Measurements from ENCODE around the gene CNKSR1. TPM values are rescaled to one million over a fixed set of nuclear protein-coding genes. Genes with fewer than 3 reads are reported as not detected.

Gene CNKSR1
- 10 to 100 TPM in 3 of 4 donors, 1 to 10 TPM in 1; 9.4 to 24.4 (median 15.5) TPM for polyA plus RNA-seq (ENCODE audit: insufficient read length in 4 of 4)

GRCh38 chr1:26177182-26177684 lies at the start of gene CNKSR1:
TSS of gene CNKSR1 (plus strand) at chr1:26177491. CDS start at chr1:26177548, 57 bp downstream.
- no peak for DNase-seq (ENCODE audit: low read depth in 4 of 4, low spot score in 2 of 4)

DNA sequence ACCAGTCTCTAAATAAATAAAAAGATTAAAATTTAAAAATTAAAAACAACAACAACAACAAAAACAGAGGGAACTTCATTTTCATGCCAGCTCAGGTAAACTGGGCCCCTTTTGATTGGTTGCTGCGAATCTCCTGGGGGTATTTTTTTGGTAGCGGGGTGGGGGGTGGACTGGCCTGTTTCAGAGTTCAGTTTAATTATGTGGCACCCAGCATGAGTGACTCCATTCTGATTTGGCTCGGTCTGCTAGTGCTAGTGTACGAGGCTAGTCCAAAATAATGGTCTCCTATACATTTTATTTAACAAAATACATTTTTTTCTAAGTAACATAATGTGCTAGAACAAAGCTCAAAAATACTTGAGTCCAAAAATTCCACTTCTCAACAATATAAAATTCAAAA lies 47.5 kb upstream of the CNKSR1 start:
- no peak for DNase-seq (ENCODE audit: low read depth in 4 of 4, low spot score in 2 of 4)

GRCh38 chr1:26130695-26131094 lies 46.6 kb upstream of the CNKSR1 start:
- no peak for DNase-seq (ENCODE audit: low read depth in 4 of 4, low spot score in 2 of 4)

- DNase-seq (ENCODE audit: low read depth in 4 of 4, low spot score in 2 of 4) = no peak
Observed at GRCh38 chr1:26132128-26132833, 45.0 kb upstream of the CNKSR1 start.

DNA sequence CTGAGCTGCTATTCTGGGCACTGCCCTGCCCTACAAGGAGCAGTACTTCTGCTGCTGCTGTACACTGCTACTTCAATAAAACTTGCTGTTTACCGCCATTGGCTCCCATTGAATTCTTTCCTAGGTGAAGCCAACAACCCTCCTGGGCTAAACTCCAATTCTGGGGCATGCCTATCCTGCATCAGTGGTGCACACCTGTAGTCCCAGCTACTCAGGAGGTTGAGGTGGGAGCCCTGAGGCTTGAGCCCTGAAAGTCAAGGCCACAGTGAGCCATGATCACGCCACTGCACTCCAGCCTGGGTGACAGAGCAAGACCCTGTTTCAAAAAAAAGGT lies 44.5 kb upstream of the CNKSR1 start:
- DNase-seq (ENCODE audit: low read depth in 4 of 4, low spot score in 2 of 4) = no peak

DNA sequence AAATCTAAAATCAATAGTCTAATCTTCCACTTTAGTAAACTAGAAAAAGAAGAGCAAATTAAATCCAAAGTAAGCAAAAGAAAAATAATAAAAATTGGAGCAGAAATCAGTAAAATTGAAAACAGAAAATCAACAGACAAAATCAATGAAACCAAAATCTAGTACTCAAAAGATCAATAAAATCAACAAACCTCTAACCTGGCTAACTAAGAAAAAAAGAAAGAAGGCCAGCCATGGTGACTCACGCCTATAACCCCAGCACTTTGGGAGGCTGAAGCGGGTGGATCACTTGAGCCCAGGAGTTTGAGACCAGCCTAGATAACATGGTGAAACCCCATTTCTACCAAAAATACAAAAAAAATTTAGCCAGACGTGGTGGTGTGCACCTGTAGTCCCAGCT lies 42.8 kb upstream of the CNKSR1 start:
- no peak for DNase-seq (ENCODE audit: low read depth in 4 of 4, low spot score in 2 of 4)

- DNase-seq (ENCODE audit: low read depth in 4 of 4, low spot score in 2 of 4) = no peak
Observed at GRCh38 chr1:26138974-26139558, 38.2 kb upstream of the CNKSR1 start.

- DNase-seq (ENCODE audit: low read depth in 4 of 4, low spot score in 2 of 4) = no peak
Observed at GRCh38 chr1:26142159-26142558, 35.1 kb upstream of the CNKSR1 start.

DNA sequence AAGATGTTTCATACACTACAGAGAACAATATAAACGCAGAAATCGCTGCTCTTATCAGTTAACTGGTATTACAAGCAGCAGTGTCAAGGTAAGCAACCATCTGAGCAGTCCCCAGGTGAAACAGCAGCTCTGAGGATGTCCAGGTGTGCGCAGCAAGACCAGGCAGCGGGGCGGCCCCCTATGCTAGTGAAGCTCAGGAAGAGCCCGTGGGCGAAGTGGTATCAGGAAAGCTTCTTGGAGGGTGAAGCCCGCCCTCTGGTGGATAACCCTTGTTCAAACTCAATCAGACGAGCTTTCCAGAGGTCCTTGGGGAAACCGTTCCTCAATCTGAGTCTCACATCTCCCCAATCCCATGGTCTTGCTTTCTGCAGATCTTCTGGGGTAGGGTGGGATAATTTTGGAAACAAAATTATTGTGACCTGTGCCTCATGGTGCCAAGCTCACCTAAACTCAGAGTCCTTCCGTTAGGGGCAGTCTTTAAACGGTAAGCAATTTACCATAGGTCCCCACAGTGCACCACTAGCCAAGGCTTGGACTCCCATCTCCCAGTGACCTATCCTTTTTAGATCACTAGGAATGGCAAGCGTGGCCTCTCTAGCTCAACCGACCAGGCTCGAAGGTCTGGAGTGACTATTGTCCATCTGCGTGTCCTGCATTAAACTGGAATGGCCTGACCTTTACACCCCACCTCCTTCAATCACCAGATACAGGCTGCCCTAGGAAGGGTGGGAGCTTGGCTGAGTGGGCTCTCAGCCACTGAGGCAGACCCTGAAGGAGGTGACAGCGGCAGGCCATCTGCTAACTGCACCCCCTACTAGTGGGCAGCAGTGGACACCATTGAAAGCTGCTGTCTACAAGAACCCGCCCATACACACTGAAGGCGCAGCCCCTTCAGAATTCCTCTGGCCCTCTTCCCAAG lies 32.0 kb upstream of the CNKSR1 start:
- DNase-seq (ENCODE audit: low read depth in 4 of 4, low spot score in 2 of 4) = peak in 1 of 4 donors; percentile 76

- DNase-seq (ENCODE audit: low read depth in 4 of 4, low spot score in 2 of 4) = no peak
Observed at GRCh38 chr1:26145960-26146294, 31.4 kb upstream of the CNKSR1 start.

DNA sequence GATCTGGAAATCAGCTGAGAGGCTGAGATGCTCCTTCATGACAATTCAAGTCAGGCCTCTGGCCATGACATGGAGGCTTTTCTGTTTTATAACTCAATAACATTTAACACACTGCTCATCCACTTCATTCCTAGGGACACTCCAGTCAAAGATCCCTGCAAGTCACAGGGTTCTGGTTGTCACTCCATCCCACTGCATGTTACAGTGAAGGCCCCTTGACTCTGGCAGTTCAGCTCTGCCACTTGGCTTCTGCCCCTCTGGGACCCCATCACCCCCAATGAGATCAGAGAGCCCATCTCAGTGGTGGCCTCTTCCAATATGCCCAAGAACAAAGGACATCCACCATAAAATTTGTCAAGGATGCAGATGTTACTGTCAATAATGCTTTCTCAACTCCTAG lies 28.4 kb upstream of the CNKSR1 start:
- DNase-seq (ENCODE audit: low read depth in 4 of 4, low spot score in 2 of 4) = no peak

DNA sequence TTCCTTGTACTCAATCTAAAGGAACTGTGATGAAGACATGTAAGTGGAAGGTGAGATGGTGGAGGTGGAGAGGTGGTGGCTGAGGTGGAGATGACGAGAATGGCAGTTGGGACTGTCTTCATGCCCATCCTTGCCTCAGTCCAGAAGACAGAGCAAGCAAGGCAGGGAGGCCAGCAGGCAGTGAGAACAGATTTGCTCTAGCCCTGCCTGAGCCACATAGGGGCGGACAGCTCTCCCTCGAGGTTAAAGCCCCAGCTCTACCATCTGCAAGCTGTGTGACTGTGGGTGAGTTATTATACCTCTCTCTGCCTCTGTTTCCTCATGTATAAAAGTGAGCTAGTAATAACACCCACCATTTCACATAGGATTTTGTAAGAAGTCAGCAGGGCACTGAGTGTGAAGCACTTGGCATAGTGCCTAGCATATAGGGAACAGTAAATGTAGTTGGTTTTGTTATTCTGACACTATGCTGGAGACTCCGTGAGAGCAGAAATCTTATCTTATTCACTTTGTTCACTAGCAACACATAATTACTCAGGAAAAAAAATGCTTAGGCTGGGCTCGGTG lies 23.2 kb upstream of the CNKSR1 start:
- no peak for DNase-seq (ENCODE audit: low read depth in 4 of 4, low spot score in 2 of 4)

DNA sequence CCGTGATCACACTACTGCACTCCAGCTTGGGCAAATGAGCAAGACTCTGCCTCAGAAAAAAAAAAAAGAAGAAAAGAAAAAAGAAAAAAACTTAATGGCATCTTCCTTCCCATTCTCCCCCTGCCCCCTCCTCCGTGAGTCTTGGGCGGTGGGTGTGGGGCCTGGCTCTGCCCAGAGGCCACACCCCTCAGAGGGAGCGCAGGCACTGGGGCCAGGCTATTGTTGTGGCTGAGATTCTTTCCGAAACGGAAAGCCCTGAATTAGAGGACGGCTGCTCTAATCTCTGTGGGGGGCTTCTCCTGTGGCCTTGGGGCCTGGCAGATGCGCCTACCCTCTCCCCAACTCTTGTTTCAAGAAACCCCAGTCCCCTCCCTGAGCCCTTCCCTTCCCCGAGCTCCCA lies 22.5 kb upstream of the CNKSR1 start:
- DNase-seq (ENCODE audit: low read depth in 4 of 4, low spot score in 2 of 4) = no peak

DNA sequence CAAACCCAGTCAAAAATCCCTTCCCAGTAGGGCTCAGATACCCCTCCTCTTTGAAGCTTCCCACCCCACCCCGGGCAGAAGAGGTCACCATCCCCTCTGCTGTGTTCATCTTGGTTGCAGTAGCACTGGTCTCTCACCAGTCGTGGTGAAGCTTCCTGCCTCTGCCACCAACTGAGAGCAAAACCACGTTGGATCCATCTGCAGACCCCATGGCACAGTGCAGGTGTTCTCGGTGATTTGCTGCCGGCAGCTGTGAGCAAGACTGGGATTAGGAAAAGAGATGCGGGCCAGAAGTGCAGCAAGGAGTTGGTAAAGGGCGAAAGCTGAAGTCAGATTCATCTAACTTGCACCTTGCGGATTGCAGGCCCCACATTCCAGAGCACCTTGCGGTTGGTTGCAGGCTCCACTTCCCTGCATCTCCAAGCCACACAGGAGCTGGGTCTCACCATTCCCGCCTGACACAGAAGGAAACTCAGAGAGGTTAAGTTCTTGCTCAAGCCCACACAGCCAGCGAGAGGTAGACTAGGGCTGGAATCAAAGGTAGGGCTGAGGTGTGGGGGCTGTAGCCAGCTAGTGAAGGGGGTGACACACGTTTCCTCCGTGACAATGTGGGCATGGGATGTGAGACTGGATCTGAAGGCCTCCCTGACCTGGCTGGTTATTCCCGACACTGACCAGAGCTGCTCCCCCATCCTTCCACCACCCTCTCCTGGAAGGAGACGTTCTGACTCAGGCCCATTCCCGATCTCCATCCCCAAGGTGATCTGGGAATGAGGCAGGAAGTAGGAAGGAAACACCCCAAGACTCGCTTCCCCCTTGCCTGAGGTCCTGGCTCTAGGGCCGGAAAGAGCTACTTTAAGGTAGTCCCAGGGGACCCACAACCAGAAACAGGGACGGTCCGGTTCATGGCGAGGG lies 21.7 kb upstream of the CNKSR1 start:
- DNase-seq (ENCODE audit: low read depth in 4 of 4, low spot score in 2 of 4) = no peak

- DNase-seq (ENCODE audit: low read depth in 4 of 4, low spot score in 2 of 4) = no peak
Observed at GRCh38 chr1:26156285-26157038, 20.8 kb upstream of the CNKSR1 start.

DNA sequence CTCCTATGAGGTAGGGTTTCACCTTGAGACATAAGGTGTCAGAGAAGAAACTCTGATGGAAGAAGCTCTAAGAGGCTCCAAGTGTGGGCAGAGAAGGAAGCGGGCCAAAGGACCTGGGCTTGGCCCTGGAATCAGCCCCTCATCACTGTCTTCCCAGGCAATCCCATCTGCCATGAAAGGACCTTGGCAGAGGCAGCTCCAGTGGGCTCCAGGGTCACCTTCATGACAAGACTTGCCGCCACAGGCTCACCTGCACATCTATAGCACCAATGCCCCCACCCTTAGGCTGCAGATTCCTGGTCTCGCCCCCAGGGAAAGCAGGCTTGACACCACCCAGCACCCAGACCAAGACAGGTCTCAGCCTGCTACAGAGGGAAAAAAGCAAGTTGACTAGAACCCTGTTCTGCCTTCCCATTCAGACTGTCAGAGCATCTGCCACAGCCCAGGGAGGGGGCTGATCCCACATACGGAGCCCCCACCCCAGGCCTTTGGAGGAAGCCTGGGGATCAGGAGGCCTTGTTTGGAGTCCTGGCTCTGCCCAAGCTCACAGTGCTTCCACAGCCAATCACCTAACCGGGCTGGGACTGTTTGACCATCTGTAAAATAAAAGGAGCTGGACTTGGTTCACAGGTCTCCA lies 18.9 kb upstream of the CNKSR1 start:
- DNase-seq (ENCODE audit: low read depth in 4 of 4, low spot score in 2 of 4) = no peak

DNA sequence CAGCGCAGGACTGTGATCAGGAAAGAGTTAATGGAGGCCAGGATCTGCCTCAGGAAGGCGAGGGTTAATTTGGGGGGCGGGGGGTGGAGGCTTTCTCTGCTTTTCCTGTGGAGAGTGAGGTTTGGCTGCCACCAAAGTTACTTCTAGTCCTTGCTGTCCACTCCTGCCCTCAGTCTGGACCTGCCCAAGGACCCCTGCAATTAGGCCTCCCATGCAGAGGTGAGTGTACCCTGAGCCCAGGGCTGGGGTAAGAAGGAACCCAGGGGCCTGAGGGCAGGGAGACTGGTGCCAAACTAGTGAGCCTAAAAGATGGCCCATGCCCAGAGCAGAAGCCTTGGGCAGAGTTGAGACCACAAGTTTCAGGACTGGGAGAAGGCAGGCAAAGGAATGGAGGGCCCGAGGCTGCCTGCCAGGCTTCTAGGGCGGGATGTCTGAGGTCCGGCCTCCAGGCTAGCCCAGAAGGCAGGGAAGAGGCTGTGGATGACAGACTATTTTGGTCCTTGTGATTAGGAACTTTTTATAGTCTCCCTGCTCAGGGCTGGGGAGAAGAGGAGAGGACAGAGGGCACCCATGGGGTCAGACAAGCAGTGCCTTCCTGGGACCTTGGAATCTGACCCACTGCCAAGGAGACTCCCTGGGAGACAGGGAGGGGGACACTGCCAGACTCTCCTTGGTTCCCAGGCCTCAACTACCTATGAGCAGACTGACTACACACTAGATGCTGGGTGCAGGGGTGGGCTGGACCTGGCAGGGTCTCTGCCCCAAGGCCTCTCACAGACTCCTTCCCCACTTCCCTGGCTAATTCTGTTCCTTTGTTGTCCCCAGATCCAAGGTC lies 18.2 kb upstream of the CNKSR1 start, which contains the start of gene FAM110D:
Gene FAM110D, plus strand, starts transcription at position 172 of the 835 bp plus-strand sequence. CDS start 2,213 bp downstream, outside the sequence.
- no peak for DNase-seq (ENCODE audit: low read depth in 4 of 4, low spot score in 2 of 4)

GRCh38 chr1:26159743-26160039 lies 17.6 kb upstream of the CNKSR1 start:
- no peak for DNase-seq (ENCODE audit: low read depth in 4 of 4, low spot score in 2 of 4)
